Stomach (tissue), 9 donors: ENCODE results near the gene PCBP3. TPM values are rescaled to one million over a fixed set of nuclear protein-coding genes. Genes with fewer than 3 reads are reported as not detected.
A peak's percentile ranks its signal among the peaks of the same experiment; 100 is the strongest.

Experiments
- DNase-seq, 2 donors: peaks; one replicate each; pipeline versions ENCODE4 v3.0.0 to v3.0.0-alpha.2; 2013 to 2019
- H3K27ac ChIP-seq, 5 donors: fragments of 200-600 bp in 4 of 5; sonication (generic) in 4 of 5; one replicate each; pipeline ENCODE4 v1.5.1; 2013 to 2019; ENCODE audit warnings: mild to moderate bottlenecking in 1 of 5, moderate library complexity in 1 of 5
- H3K27me3 ChIP-seq, 3 donors: fragments of 200-600 bp; sonication (generic); one replicate each; pipeline ENCODE4 v1.5.1; 2017 to 2019; ENCODE audit warnings: mixed run types in 1 of 3
- H3K36me3 ChIP-seq, 4 donors: fragments of 200-600 bp; sonication (generic); 1 replicate in 3 of 4; 2 replicates in 1 of 4; pipeline ENCODE4 v1.5.1; 2016 to 2019
- H3K4me1 ChIP-seq, 4 donors: fragments of 200-600 bp; sonication (generic); one replicate each; pipeline ENCODE4 v1.5.1; 2016 to 2019
- H3K4me3 ChIP-seq, 4 donors: fragments of 200-600 bp; sonication (generic) in 3 of 4; one replicate each; pipeline ENCODE4 v1.5.1; 2016 to 2019; ENCODE audit warnings: mild to moderate bottlenecking in 1 of 4
- H3K9me3 ChIP-seq, 4 donors: fragments of 200-600 bp; sonication (generic); one replicate each; pipeline ENCODE4 v1.5.1; 2016 to 2019
- EP300 ChIP-seq: sonication (generic); formaldehyde crosslinking; IDR thresholded peaks from one replicate; pipeline ENCODE4 v1.6.1; 2017; ENCODE audit warnings: antibody characterized with exemption
- POLR2A ChIP-seq, 4 donors: fragments of 450-650 bp; IDR thresholded peaks; one replicate each; pipeline ENCODE4 v1.6.1; 2016; ENCODE audit warnings: antibody characterized with exemption in 4 of 4, control low read depth in 2 of 4, mild to moderate bottlenecking in 1 of 4, moderate library complexity in 1 of 4
- POLR2AphosphoS5 ChIP-seq, 3 donors: sonication (generic); formaldehyde crosslinking; IDR thresholded peaks; one replicate each; pipeline ENCODE4 v1.6.1; 2016; ENCODE audit warnings: antibody characterized with exemption in 3 of 3
- WGBS, 5 donors: extraction: QIAGEN DNeasy Blood & Tissue Kit in 3 of 5; methylation state at CpG; one replicate each; pipeline versions ENCODE4 v1.1.5 to v1.1.7; 2013 to 2018; 5-methylcytosine and 5-hydroxymethylcytosine counted together
- intact Hi-C: fragments of 100-400 bp; cut with DNase I; formaldehyde crosslinking; loops from one replicate; pipeline ENCODE4 v1.15.1; 2023; ENCODE audit warnings: low total_unique reads
- polyA plus RNA-seq, 3 donors: library from polyadenylated mRNA; stranded (reverse); fragments of 200-250 nt; gene quantifications; one replicate each; pipeline ENCODE4 v1.2.3, GENCODE V29; 2013
- total RNA-seq, 5 donors: library from RNA; depleted of rRNA; stranded (reverse); fragments of >200 nt; gene quantifications; one replicate each; pipeline versions ENCODE4 v1.1.0 to v1.2.3, GENCODE V29; 2014 to 2016
- TF ChIP-seq, protein P1 (sequence below), 7 experiments: fragments of 450-650 bp in 4 of 7; fragments of 200-600 bp in 3 of 7; sonication (generic) in 3 of 7; IDR thresholded peaks; one replicate each; pipeline ENCODE4 v1.5.1; 2016 to 2019; ENCODE audit warnings: antibody characterized with exemption in 7 of 7, control low read depth in 2 of 7, mild to moderate bottlenecking in 1 of 7
- donor health status: healthy with polysubstance abuse.
- donor health status: Bipolar disorder and iron deficiency.
- donor health status: healthy.

Gene PCBP3
- total and polyA plus RNA-seq, 8 donors: 1.8 to 10.9 (median 3.3) TPM; not detected in 3

DNA sequence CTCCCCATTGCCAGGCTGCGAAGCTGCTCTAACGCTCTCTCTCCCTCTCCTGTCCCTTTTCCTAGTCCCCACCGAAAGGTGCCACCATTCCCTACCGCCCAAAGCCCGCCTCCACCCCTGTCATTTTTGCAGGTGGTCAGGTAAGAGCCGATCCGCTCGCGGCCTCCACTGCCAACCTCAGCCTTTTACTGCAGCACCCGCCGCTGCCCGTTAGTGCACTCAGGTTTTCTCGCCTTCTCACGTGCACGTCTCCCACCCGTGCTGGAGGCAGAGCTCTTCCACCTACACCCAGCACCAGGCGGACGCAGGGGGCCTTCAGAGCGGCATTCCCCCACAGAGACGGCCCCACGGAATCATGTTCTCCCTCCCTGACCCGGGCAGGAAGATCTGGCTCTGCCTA is 270.4 kb downstream of the PCBP3 start:
- TF ChIP-seq EP300 (no peak), POLR2A (IDR thresholded peaks at IDR 0.05) (no peak), POLR2AphosphoS5 (IDR thresholded peaks at IDR 0.05) (no peak)
- TF ChIP-seq, protein P1, sequence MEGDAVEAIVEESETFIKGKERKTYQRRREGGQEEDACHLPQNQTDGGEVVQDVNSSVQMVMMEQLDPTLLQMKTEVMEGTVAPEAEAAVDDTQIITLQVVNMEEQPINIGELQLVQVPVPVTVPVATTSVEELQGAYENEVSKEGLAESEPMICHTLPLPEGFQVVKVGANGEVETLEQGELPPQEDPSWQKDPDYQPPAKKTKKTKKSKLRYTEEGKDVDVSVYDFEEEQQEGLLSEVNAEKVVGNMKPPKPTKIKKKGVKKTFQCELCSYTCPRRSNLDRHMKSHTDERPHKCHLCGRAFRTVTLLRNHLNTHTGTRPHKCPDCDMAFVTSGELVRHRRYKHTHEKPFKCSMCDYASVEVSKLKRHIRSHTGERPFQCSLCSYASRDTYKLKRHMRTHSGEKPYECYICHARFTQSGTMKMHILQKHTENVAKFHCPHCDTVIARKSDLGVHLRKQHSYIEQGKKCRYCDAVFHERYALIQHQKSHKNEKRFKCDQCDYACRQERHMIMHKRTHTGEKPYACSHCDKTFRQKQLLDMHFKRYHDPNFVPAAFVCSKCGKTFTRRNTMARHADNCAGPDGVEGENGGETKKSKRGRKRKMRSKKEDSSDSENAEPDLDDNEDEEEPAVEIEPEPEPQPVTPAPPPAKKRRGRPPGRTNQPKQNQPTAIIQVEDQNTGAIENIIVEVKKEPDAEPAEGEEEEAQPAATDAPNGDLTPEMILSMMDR (IDR thresholded peaks at IDR 0.05): no peak
- intact Hi-C loops: no loop called here
- H3K27ac ChIP-seq: no peak overlapping the region
- no peak overlapping the region for H3K4me3 ChIP-seq
- WGBS, 5 donors: 89 to 93% (median 92%) methylated on average over 22 of the region's 22 CpGs
- DNase-seq: no peak
- no peaks in the 10 kb centered on the region for H3K36me3 ChIP-seq
- H3K27me3 ChIP-seq: no peaks in the 10 kb centered on the region
- H3K9me3 ChIP-seq: no peaks in the 10 kb centered on the region
- H3K4me1 ChIP-seq: no peaks in the 10 kb centered on the region

DNA sequence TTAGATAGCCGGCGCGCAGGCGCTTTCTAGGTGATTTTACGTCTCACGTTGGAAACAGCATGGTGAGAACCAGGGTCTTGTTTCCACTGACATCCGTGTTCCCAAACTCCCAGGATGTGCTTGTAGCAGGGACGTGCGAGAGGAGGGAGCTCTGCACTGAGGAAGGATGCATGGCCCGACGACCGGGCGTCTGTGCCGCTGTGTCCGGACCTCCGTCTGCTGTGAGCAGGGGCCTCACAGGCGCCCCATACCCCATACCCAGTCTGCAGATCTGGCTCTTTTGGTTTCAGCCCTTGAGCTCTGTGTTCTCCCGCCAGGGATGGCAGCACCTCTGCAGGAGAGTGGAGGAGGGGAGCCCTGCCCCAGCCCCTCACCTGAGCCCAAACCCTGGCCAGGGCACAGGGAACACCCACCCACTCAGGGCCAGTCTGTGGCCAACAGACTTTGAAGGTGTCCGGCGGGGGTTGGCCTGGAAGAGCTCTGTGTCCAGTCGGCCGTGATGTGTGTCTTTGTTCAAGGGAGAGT is 270.9 kb downstream of the PCBP3 start:
- Histone ChIP-seq H3K9me3 (no peaks in the 10 kb centered on the region), H3K4me3 (no peak overlapping the region), H3K27ac (no peak overlapping the region), H3K4me1 (no peaks in the 10 kb centered on the region), H3K36me3 (no peaks in the 10 kb centered on the region), H3K27me3 (no peaks in the 10 kb centered on the region)
- DNase-seq: no peak
- intact Hi-C loops: no loop called here
- WGBS, 5 donors: 83 to 89% (median 85%) methylated on average over 20 to 22 of the region's 22 CpGs
- TF ChIP-seq POLR2A (IDR thresholded peaks at IDR 0.05) (no peak), POLR2AphosphoS5 (IDR thresholded peaks at IDR 0.05) (no peak), EP300 (no peak)
- TF ChIP-seq, protein P1 (IDR thresholded peaks at IDR 0.05): no peak

DNA sequence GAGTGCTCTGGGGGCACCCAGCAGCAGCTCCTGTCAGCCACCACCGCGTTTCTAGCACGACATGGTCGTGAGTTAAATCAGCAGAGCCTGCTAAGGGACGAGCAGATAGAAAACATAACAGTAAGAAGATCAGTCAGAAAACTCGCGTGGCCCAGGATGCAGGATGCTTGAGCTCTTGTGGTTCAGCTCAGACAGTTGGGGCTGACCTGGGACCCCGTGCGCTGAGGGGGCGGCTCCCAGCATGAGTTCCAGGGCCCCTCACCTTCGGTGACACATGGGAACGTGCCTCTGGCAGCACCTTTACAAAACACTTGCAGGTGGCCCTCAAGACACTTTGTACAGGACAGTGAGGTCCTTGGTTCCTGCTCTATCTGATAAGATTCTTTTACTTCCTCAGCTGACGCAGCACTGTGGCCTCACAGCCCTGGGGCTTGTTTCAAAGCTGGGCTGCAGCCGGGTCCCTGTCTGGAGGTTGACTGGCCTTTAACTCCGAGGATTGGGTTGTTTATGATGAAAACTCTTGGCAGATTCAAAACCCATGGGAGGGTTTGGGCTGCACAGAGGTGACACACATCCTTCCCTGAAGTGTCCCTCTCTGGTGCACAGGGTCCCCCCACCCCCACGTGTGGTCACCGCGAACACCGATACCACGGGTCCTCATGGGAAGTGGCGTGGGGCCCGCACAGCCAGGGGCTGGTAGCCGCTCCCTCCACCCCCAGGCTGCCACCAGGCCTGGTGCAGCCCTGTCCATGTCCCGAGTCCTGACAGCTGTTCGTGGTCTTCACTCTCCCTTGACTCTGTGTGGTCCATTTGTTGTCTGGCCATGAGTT is 272.7 kb downstream of the PCBP3 start:
- 63 to 72% (median 67%) methylated on average over 20 to 25 of the region's 25 CpGs for WGBS, 5 donors
- H3K27me3 ChIP-seq: no peaks in the 10 kb centered on the region
- intact Hi-C loops: no loop called here
- H3K27ac ChIP-seq: no peak overlapping the region
- H3K4me3 ChIP-seq: no peak overlapping the region
- H3K9me3 ChIP-seq: no peaks in the 10 kb centered on the region
- TF ChIP-seq POLR2A (IDR thresholded peaks at IDR 0.05): no peak
- TF ChIP-seq EP300: no peak
- H3K4me1 ChIP-seq: no peaks in the 10 kb centered on the region
- no peak for DNase-seq
- no peaks in the 10 kb centered on the region for H3K36me3 ChIP-seq

DNA sequence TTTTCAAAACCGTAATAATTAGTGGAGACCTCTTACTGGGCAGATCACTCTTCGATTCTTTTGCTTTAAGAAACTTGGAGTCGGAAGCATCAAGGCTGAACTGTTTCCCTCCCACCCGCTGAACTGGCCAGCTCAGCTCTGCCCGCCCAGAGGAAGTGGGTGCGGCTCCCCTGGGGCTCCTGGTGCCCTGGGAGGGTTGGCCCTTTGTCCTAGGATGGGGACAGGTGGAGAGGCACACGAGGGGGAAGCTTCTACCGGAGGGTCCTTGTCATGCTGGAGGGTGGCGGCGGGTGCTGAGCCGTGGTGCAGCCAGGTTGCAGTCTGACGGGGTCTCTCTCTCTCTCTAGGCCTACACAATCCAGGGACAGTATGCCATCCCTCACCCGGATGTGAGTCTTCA is 273.7 kb downstream of the PCBP3 start:
- Histone ChIP-seq H3K9me3 (no peaks in the 10 kb centered on the region), H3K36me3 (no peaks in the 10 kb centered on the region), H3K27ac (no peak overlapping the region), H3K4me3 (no peak overlapping the region), H3K27me3 (no peaks in the 10 kb centered on the region), H3K4me1 (no peaks in the 10 kb centered on the region)
- no peak for TF ChIP-seq POLR2A (IDR thresholded peaks at IDR 0.05)
- TF ChIP-seq, protein P1 (IDR thresholded peaks at IDR 0.05): no peak
- TF ChIP-seq POLR2AphosphoS5 (IDR thresholded peaks at IDR 0.05): no peak
- no peak for TF ChIP-seq EP300
- peak in 1 of 2 donors; percentile 45 for DNase-seq
- intact Hi-C loops: no loop called here
- 51 to 76% (median 63%) methylated on average over 13 of the region's 13 CpGs for WGBS, 5 donors

DNA sequence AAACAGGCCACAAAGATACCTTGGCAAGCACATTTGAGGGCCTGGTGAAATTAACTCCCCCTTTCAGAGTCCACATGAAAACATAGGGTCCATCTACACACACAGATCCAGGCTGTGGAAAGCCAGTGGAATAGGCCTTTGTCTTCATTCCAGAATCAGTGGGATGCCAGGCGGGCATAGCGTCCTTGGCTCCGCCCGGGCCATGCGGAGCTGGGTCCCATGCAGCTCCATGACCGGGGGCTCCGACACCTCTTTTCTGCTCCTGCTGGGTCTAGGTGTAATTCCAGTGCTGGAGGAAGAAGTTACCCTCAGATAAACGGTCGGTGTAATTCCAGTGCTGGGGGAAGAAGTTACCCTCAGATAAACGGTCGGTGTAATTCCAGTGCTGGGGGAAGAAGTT is 274.5 kb downstream of the PCBP3 start:
- Histone ChIP-seq H3K9me3 (no peaks in the 10 kb centered on the region), H3K27me3 (no peaks in the 10 kb centered on the region), H3K36me3 (no peaks in the 10 kb centered on the region), H3K4me3 (no peak overlapping the region), H3K4me1 (peaks cover 0 to 3% (median 1%) of the 10 kb centered on the region in 4 donors), H3K27ac (no peak overlapping the region)
- no peak for DNase-seq
- TF ChIP-seq, protein P1 (IDR thresholded peaks at IDR 0.05): no peak
- TF ChIP-seq POLR2AphosphoS5 (IDR thresholded peaks at IDR 0.05) (no peak), POLR2A (IDR thresholded peaks at IDR 0.05) (no peak), EP300 (no peak)
- intact Hi-C loops: no loop called here
- 88 to 95% (median 91%) methylated on average over 9 to 11 of the region's 11 CpGs for WGBS, 5 donors
